GM11168 (cell line): Measurements from ENCODE around the gene NMNAT3.

Experiments used
- in situ Hi-C: fragments of 300-500 bp; cut with MboI; formaldehyde crosslinking; loops from one replicate; pipeline ENCODE4 v1.12.0; 2022; ENCODE audit warnings: low sequenced_read_pairs; ENCODE audit not compliant: unreplicated experiment

Gene NMNAT3

DNA sequence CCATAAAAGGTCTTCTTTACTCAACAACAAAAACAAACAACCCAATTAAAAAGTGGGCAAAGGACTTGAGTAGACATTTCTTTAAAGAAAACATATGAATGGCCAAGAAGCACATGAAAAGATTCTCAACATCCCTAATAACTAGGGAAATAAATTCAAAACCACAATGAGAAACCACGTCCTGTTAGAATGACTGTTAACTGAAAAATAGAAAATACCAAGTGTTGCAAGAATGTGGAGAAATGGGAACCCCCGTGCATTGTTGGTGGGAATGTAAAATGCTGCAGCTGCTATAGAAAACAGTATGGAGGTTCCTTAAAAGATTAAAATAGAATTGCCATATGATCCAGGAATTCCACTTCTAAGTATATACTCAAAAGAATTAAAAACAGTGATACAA is 34.8 kb downstream of the NMNAT3 start:
- in situ Hi-C loops = no loop called here

DNA sequence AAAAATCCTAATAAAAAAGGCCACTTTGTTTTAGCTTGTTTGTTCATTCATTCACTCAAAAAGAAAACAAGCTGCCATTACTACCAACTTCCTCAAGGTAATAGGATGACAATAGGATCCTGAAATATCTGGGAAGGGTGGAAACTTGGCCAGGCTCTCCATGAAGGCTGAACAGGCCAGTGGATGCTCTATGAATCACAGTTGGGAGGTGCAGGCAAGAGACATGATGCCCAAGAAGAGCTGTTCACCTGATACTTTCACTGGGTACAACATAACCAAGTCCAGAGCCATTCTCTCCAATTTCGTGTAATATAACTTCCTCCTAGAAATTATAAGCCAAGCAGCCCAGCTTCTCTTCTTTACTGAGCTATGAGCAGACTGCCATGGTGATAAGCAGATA is 37.3 kb downstream of the NMNAT3 start:
- in situ Hi-C loops = no loop called here

DNA sequence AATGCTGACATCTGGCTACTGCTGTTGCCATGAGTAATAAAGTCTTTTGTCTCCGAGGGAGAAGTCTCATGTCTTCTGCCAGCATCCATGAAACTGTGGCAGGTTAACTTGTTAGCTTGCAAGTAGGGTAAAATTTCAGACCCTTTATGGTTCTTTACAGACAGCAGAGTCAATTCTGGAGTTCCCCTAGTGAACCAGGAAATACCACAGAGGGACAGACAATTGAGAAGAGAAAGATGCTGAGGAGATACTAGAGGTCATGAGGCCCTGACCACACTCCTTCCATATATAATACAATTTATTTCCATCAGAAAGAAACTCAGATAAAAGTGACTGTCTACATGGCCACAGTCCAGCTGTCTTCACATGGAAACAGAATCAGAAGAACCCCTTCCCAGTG is 38.1 kb downstream of the NMNAT3 start:
- in situ Hi-C loops = no loop called here

DNA sequence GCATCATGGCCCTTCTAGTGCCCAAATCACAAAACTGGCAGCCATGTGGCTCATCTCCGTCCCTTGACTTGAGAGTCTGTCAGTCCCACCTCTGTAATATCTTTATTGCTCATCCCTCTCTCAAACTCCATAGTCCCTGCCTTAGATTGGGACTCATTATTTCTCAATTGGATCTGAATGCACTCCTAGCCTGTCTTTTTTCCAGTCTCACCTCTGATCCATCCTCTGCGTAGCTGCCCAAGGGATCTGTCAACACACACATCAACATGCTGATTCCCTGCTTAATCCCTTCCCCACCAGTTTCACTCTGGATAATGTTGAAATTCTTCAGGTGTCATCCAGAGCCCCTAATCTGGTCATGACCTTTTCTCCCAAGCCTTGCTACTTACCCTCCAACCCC is 39.3 kb downstream of the NMNAT3 start:
- in situ Hi-C loops = no loop called here

DNA sequence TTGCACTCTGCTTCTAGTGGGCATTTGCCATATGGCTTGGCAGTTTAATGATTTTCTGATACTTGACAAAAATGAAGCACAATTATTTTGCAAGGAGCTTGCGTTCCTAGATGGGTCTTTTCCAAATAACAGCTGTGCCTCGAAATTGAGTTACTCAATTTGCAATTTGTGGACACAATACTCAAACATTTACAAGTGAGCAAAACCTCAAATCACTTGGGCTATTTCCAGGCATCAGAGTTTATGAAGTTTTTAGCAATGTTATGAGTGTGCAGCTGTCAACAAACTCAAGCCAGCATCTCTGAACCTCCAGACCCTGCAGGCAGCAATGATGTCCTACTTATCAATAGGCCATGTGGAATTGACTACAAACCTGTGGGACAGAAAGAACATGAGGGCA is 41.3 kb downstream of the NMNAT3 start:
- in situ Hi-C loops = no loop called here

DNA sequence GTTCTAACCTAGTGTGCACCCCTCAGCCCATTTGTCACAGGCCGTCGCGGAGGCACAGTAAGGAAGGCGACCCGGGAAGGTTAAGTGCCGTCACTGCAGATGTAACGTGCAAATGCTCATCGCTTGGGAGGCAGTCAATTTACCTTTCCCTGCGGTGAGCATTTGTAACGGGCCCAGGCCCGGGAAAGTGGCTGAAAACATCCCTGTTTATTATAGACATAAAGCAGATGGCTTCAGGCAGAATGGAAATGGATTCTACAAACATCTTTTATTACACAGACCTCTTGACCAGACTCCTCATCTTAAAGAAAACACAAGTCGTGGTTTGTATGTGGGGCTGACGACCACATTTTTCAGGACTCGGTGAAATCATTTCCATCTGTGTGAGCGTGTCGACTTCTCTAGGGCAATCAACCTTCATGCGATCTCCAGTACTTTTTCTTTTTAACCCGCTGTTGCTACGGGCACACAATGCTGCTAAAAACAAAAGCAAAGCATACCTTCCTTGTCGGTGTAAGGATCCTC is 43.6 kb downstream of the NMNAT3 start:
- in situ Hi-C loops = no loop called here

DNA sequence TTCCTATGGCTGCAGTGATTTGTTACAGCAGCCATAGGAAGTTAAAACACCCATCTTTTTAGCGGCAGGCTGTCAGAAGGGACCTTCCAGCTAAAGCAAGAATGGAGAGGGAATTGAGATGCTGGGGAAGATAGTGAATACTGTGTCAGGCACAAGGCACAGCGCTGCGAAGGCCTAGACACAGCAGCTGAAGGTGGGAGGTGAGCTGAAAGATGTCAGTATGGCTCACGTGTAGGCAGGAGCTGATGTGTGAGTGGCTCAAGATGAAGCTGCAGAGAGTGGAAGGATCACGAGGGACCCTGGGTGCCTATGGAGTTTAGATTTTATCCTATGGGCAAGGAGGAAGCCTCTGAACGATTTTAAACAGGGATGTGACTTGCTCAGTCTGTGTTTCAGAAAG is 44.3 kb downstream of the NMNAT3 start:
- in situ Hi-C loops = no loop called here

DNA sequence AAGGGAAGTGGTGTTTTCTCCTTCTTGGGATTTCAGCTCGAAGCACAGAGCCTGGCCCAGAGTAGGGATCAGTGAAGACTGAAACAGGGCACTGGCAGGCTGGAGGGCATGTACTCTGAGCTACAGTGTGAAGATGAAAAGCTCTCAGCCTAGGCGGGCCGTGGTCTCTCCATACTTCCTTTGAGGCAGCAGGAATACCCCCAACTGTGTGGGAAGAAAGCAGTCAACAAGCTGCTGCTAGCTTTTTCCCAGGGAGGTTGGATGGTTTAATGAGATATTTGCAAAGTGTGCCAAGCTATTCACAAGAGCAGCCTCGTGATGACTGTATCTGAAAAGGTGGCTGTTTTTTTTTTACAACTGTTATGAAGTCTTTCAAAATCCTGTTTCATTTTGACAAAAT is 47.2 kb downstream of the NMNAT3 start:
- in situ Hi-C loops = no loop called here

DNA sequence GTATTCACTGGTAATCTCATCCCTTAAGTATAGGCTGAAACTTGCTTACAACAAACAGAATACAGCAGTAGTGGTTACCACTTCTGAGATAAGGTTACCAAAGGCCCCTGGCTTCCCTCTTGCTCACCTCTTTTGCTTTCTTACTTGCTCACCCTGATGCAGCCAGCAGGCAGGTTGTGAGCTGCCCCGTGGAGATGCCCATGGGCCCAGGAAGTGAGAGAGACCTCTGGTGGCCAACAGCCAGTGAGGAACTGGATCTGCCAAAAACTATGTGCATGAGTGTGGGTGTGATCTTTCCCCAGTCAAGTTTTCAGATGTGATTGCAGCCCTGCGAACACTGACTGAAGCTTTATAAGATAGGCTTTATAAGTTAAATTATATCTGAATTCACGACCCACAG is 48.7 kb downstream of the NMNAT3 start:
- in situ Hi-C loops = no loop called here

DNA sequence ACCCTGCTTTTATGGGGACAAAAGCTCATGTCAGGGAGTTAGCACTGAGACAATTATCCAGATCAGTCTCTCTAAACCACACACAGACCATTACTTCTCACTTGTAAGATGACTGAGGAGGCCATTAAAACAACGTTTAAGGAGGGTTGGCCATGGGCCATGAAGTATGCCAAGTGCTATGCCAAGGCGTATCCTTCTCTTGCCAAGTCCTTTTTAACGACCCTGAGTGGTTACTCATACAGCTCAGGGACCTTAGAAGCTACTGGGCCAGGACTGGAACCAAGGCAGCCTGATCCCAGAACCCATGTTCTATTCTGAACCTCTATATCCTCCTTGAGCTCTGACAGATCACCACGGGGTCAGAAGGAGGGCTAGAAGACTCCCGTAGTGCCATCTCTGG is 50.0 kb downstream of the NMNAT3 start:
- in situ Hi-C loops = no loop called here

DNA sequence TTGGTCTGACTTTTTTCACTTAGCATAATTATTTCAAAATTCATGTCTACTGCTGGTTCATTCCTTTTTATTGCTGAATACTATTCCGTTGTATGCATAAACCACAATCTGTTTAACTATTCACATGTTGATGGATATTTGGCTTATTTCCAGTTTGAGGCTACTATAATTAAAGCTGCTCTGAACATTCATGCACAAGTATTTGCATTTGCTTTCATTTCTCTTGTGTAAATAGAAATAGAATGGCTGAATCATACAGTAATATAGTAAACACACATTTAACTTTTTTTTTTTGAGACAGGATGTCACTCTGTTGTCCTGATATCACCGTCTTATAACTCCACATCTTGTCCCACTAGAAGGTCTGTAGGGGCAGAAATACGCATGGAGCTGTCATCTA is 57.3 kb downstream of the NMNAT3 start:
- in situ Hi-C loops = no loop called here

DNA sequence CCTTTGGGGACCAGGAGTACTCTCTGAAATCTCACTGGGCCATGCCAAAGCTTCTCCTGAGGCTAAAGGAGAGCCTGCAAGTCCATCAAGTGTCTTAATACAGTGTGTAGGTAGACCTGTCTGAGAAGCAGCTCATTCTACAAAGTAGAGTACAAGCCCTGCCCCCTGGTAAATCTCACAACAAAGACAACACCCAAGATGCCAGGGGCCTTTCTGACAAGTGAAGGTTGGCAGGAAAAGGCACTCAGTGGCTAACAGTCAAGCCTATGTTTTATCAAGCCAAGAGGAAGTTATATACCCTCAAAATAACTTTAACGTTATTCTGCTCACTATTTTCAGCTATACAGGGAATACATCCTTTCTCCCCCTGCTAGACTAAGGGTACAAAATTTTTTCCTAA is 58.3 kb downstream of the NMNAT3 start:
- in situ Hi-C loops = no loop called here

DNA sequence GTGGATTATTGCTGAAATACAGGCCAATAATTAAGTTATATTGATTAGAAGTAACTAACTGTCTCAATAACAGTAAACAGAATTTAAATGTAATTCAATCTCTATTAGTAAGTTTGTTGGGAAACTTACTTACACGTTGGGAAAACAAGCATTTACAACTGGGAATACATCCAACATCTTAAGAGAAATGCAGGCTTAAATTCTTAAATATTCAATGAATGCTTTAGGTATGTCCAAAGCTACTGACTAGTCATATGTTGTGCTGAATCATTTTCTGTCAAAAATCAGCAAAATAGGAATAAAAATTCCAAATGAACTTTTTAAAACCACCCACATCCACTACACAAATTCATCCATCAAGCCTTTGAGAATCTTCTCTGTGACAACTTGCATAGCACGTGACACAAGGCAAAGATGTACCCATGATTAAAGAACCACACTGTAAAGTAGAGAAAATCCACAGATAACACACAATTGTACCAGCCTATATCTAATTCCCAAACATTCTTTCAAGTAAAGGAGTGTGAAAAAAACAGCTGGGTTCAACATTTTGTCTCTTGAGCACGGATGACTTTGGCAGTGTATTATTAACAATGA is 60.0 kb downstream of the NMNAT3 start:
- in situ Hi-C loops = no loop called here

DNA sequence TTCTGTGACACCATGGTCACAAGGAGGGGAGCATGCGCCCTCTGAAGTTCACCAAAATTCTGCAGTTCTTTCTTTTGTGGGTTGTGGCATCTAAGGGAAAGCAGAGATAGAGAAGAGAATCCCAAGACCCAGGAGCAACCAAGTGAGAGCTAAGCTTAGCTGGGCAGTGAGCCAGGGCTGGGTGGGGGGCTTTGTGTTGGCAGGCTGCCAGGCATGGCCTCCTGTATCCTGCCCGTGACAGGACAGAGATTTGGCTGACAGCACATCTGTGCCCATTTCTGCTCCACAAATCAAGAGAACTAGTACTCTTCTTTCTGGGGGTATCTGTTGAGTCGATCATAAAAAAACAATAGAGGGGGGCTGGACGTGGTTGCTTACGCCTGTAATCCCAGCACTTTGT is 66.2 kb downstream of the NMNAT3 start:
- in situ Hi-C loops = no loop called here

DNA sequence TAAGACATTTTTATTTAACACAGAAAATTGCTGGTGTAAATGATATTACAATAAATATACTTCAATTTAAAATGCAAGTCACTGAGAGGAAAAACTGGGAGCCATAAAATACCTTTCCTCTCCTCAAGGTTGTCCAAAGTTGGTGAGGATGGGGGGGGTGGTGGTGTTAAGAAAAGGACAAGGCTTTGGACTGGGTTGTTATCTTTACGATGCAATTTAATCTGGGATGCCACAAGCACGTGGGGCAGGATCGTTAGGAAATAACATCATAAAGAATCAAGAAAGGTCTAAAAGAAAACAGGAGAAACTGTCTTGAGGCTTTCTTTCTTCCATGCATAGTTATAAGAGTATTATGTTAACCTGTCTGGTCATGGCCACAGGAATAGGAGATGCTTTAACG is 66.9 kb downstream of the NMNAT3 start:
- in situ Hi-C loops = no loop called here

DNA sequence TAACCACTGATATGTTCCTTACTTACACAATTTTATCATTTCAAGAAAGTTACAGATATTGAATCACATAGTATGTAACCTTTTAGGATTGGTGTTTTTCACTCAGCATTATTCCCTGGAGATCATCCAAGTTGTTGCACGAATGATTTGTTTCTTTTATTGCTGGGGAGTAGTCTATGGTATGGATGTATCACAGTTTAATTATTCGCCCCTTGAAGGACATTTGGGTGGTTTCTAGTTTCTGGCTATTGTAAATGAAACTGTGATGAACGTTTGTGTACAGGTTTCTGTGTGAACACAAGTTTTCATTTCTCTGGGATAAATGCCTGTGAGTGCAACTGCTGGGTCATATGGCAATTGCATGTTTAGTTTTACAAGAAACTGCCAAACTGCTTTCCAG is 68.8 kb downstream of the NMNAT3 start:
- in situ Hi-C loops = no loop called here

DNA sequence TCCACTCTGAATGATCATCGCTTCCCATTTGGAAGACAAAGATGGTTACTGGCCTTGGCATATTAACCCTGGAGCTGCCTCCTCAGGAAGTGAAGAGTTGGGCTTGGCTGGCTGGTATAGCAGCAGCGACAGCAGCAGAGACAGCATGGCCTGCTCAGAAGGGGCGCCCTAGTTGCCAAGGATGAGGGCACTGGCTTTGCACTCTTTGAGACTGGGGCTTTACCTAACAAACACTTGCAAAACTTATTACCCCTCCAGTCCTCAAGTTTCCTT is 69.7 kb downstream of the NMNAT3 start:
- in situ Hi-C loops = no loop called here

DNA sequence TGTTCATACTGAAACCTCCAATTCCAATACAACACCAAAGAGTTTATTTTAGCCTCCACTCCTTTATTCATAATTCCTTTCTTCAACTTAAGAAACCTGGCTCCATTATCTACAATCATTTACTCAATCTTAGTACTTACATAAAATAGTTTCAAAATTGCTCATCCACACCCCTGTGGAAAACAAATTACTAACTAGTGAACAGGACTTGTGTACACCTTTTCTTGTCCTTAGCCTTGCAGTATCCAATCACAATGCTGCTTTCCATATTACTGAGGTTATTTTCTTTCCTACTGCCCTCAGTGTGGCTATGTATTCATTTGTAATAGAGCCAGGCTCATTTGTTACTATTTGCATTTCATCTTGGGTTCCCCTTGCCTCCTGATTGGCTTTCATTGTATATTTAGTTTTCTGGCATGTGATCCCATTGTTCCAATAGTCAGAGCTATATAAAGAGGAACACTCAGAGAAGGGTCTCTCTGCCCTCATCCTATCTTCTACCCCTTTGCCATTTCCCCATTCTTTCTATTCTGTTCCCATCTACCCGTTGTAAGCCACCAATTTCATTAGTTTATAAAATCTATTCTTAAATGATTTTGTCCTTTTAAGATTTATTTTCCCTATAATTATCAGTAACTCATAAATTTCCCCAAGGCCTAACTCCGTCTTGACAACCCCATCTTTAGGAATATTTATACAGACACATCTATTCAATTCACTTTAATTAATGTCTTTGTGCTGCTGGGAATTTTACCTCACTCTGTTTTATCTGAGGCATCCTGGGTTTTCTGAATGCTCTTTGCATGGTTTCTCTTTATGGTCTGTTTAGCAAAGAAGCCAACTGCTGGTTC is 70.3 kb downstream of the NMNAT3 start:
- in situ Hi-C loops = no loop called here

DNA sequence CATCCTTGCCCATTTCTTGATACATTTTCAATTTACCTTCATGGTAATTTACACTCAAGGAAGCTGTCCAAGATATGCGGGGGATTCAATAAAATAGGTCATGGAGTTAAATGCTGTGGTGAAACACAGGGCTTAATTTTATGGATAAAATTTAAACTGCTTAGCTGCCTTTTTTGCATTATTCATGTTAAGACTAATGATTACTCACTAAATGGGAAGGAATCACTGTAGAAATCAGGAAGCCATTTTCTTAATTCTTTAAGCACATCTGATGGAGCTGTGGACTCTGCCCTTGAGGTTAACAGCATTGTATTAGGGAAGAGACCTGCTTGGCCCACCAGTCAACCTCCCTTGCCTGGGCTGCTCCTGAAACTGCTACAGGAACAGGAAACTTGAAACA is 75.8 kb downstream of the NMNAT3 start:
- in situ Hi-C loops = no loop called here

DNA sequence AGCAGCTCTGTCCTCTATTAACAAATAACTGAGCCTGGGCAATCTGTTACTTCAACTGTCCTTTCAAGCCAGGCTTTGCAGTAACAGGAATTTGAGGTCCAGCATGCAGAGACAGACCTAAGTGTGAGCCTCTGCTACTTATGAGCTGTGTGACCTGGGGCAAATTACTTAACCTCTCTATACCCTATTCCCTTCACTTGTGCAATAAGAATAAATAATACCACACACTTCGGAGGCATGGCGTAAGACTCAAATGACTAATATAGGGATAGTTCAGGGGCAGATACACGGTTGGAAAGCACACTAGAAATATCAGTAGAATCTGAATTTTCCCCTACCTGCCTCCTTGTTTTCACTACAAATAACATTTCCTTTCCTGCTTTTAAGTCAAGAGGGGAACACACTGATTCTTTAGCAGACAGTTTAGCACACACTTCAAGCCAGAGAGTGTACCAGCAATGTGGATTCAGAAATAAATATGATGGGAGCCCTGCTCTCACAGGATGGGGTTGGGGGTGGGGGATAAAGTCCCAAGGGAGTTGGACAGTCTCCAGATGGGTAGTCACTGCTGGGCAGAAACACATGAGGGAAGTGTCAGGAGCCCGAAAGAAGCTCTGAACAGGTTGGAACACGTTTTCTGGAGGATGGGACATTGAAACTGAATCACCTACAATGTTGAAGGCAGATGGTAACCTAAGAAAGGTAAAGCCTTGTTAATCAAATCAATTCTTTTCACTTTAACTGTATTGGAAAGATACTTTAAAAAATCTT is 76.4 kb downstream of the NMNAT3 start:
- in situ Hi-C loops = no loop called here

DNA sequence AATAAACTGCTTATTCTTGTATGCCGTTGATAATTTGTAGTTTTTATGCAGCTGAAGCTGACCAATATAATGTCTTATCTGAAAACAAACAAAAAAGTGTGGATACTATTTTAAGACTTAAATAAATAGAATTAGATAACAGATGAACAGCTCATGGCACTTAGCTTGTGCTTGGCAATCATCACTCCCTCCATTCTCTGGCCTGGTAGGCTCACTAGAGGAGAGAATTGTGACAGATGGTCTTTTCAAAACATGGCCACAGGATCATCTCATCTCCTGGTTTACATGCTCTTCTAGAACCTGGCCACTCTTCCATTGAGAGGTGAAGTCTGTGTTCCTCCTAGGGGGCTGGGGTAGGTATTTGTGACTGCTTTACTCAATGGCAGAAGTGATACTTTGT is 79.8 kb downstream of the NMNAT3 start:
- in situ Hi-C loops = no loop called here
